Pulmonary artery endothelial cell (primary cell): Measurements from ENCODE around the gene MSRB3. TPM values are rescaled to one million over a fixed set of nuclear protein-coding genes. Genes with fewer than 3 reads are reported as not detected.
"Not testable (repeated sequence)": the region's sequence is repeated elsewhere in the genome, so short reads cannot be mapped to it uniquely, and the experiment has no call there.

Experiments used
- DNase-seq: peaks from one replicate; pipeline ENCODE4 v3.0.0-alpha.2; 2011; ENCODE audit warnings: low read depth, low spot score
- total RNA-seq: library from RNA; depleted of rRNA; stranded (reverse); fragments of >200 nt; gene quantifications from 2 replicates; pipeline ENCODE4 v1.2.3, GENCODE V29; 2014

The MSRB3 gene
- total RNA-seq, 1 donor from 2014 or later: 42.1 TPM

- no peak for DNase-seq
Measured at GRCh38 chr12:65454115-65454787, 175.8 kb downstream of the MSRB3 start.

GRCh38 chr12:65457341-65457740 is 178.9 kb downstream of the MSRB3 start:
- DNase-seq: not testable (repeated sequence)

- DNase-seq: no peak
Measured at GRCh38 chr12:65458718-65459117, 180.2 kb downstream of the MSRB3 start.

DNA sequence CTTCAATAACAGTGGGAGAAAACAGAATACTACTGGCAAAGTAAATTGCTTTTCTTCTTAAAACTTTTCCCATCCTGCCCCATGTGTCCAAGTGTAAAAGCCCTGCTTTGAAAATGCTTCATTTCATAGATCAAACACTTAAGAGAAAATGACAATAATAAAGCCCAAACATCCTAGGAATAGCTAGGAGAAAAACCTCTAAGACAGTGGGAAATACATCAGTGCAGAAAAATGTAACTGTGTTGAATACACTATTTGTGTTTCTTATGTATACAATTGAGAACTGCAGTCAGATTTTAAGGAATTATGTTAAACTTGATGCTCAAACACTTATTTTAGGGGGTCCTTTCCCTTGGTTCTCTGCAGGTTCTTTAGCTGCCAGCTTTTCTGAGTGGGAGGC is 181.1 kb downstream of the MSRB3 start:
- no peak for DNase-seq

- no peak for DNase-seq
Measured at GRCh38 chr12:65460063-65460462, 181.6 kb downstream of the MSRB3 start.

GRCh38 chr12:65461017-65461416 is 182.5 kb downstream of the MSRB3 start:
- no peak for DNase-seq

- DNase-seq: no peak
Measured at GRCh38 chr12:65462484-65462883, 184.0 kb downstream of the MSRB3 start.

DNA sequence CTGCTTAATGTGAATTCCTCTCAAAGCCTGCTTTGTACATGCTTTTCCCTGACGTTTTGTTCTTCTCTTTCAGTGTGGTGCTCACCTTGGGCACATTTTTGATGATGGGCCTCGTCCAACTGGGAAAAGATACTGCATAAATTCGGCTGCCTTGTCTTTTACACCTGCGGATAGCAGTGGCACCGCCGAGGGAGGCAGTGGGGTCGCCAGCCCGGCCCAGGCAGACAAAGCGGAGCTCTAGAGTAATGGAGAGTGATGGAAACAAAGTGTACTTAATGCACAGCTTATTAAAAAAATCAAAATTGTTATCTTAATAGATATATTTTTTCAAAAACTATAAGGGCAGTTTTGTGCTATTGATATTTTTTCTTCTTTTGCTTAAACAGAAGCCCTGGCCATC is 184.6 kb downstream of the MSRB3 start:
- DNase-seq: no peak

DNA sequence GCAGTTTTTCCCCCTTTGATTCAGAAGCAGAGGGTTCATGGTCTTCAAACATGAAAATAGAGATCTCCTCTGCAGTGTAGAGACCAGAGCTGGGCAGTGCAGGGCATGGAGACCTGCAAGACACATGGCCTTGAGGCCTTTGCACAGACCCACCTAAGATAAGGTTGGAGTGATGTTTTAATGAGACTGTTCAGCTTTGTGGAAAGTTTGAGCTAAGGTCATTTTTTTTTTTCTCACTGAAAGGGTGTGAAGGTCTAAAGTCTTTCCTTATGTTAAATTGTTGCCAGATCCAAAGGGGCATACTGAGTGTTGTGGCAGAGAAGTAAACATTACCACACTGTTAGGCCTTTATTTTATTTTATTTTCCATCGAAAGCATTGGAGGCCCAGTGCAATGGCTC is 185.1 kb downstream of the MSRB3 start:
- DNase-seq: no peak

DNA sequence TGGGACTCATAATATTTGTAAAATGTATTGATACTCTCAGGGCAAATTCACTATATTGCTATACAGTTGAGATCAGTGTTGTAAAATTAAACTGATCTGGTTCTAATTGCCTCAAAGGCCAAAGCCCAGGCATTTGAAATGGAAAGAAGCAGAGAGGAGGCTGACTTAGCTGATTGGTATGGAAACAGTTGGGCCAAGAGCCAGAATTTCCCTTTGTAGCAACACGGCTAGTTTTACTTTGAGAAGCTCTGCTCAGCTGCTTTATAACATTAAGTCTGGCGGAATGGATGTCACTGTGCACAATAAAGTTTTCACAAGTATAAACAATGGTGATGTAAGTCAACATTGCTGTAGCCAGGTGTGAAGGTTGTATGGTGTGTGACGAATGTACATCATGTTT is 186.4 kb downstream of the MSRB3 start:
- DNase-seq: no peak

GRCh38 chr12:65465766-65466547 is 187.5 kb downstream of the MSRB3 start:
- DNase-seq: no peak

DNA sequence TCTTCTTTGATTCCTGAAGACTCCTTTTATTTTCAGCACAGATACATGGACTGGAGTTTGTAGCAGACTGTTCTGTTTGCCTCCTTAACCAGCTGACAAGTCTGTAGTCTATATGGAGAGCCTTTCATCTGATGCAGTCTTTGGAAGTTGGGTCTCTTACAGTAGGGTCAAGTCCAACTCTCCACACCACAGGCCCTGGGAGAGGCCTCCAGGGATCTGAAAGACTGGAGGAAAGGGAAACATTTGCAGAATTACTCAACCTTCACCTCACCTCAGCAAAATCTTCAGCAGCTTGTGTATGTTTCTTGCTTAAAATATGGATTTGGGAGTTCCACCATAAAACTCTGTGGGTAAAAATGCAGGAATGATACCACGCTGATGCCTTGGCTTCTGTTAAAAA is 188.4 kb downstream of the MSRB3 start:
- DNase-seq: no peak

- no peak for DNase-seq
Measured at GRCh38 chr12:65470256-65470655, 191.8 kb downstream of the MSRB3 start.

DNA sequence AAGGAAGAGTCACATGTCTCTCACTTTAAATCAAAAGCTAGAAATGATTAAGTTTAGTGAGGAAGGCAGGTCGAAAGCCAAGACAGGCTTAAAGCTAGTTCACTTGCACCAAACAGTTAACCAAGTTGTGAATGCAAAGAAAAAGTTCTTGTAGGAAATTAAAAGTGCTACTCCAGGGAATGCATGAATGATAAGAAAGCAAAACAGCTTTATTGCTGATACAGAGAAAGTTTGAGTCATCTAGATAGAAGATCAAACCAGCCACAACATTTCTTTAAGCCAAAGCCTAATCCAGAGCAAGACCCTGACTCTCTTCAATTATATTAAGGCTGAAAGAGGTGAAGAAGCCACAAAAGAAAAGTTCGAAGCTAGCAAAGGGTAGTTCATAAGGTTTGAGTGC is 193.6 kb downstream of the MSRB3 start:
- DNase-seq: no peak

GRCh38 chr12:65474831-65475230 is 196.3 kb downstream of the MSRB3 start:
- no peak for DNase-seq

GRCh38 chr12:65477721-65478120 is 199.2 kb downstream of the MSRB3 start:
- DNase-seq: no peak

DNA sequence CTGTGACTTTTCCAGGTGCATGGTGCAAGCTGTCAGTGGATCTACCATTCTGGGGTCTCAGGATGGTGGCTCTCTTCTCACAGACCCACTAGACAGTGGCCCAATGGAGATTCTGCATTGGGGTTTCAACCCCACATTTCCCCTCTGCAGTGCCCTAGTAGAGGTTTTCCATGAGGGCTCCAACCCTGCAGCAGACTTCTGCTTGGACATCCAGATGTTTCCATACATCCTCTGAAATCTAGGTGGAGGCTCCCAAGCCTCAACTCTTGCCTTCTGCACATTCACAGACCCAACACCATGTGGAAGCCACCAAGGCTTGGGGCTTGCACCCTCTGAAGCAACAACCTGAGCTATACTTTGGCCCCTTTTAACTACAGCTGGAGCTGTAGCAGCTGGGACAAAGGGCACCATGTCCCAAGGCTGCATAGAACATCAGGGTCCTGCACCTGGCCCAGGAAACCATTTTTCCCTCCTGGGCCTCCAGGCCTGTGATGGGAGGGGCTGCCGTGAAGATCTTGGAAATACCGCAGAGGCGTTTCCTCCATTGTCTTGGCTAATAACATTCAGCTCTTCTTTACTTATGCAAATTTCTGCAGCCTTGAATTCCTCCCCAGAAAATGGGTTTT is 205.5 kb downstream of the MSRB3 start:
- not testable (repeated sequence) for DNase-seq

DNA sequence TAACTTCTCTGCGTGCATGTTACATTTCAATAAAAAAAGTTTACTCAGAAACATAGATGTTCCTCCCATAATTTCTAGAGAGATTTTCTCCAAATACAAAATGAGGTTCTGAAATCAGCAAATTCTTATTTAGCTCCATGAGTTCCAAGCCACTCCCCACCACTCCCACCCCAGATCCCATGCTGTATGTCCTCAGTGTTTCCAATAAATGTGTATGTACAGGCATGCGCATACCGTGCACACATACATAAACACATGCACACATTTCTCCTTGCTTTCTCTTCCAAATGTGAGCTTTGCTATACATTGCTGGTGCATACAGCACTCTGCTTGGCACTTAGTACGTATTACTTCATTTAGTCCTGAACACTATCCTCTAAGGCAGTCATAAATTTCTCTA is 209.7 kb downstream of the MSRB3 start:
- no peak for DNase-seq

DNA sequence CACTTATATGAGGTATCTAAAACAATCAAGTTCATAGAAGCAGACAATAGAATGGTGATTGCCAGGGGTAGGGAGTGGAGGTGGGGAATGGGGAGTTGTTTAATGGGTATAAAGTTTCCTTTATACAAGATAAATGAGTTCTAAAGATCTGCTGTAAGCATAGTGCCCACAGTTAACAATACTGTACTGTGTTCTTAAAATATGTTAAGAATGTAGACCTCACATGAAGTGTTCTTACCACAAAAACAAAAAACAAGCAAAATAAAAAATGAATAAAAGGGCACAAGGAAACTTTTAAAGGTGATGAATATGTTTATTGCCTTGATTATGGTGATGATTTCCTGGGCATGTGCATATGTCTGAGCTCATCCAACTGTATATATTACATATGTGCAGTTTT is 211.8 kb downstream of the MSRB3 start:
- DNase-seq: no peak

DNA sequence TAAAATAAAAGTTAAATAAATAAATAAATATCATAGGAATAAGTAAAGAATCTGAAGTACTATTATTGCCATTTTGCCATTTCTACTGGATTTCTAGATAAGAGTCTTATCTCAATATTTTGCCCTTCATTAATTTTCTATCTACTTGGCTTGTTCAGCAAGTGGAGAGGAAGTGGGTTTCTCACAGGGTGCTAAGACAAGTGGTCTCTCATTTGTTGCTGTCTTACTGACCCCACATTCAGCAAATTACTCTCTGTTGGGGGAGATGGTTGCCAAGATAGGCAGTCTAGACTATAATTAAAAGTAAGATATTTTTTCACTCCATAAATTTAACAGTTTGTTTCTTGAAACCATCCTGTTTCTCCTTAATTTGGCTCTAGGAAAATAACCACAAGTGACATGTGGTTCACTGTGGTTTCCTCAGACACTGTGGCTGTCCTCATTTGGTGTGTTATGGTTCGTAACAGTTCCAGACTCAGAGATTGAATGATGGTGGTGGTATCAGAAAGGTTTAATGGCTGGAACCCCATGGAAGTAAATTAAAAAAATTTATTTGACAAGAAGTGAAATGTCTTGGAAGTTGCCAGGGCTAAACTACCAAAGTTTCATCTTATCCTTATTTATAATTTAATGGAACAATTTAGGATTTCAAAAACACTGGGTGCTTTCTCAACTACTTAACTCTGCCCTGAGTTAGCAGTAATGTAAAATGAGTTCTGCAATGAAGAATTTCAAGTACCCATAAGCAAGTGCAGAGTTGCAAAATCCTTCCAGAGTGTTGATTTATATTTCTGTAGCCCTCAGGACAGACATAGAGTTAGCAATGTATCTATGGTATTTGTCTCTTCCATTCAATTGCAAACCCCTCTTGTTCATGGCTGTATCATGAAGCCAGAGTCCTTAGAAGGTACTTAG is 214.8 kb downstream of the MSRB3 start:
- no peak for DNase-seq

- no peak for DNase-seq
Measured at GRCh38 chr12:65493913-65494245, 215.4 kb downstream of the MSRB3 start.

GRCh38 chr12:65494537-65494936 is 216.1 kb downstream of the MSRB3 start:
- no peak for DNase-seq
